Ascending aorta (tissue), 2 donors: ENCODE measurements around the gene QPCTL. TPM values are rescaled to one million over a fixed set of nuclear protein-coding genes. Genes with fewer than 3 reads are reported as not detected.

Experiments used
- DNase-seq, 2 donors: peaks; one replicate each; pipeline ENCODE4 v3.0.0-alpha.2; 2019; ENCODE audit warnings: low spot score in 2 of 2
- H3K27ac ChIP-seq, 2 donors: fragments of 200-600 bp; sonication (generic); one replicate each; pipeline ENCODE4 v1.5.1; 2016 to 2017; ENCODE audit warnings: mild to moderate bottlenecking in 1 of 2
- H3K27me3 ChIP-seq: fragments of 200-600 bp; sonication (generic); one replicate; pipeline ENCODE4 v1.5.1; 2017
- H3K36me3 ChIP-seq, 2 donors: fragments of 200-600 bp; sonication (generic); one replicate each; pipeline ENCODE4 v1.5.1; 2016
- H3K4me1 ChIP-seq, 2 donors: fragments of 200-600 bp; sonication (generic); one replicate each; pipeline ENCODE4 v1.5.1; 2016 to 2017; ENCODE audit warnings: mild to moderate bottlenecking in 1 of 2
- H3K4me3 ChIP-seq, 2 donors: fragments of 200-600 bp; sonication (generic); one replicate each; pipeline ENCODE4 v1.5.1; 2016 to 2017; ENCODE audit warnings: mild to moderate bottlenecking in 1 of 2
- H3K9me3 ChIP-seq, 2 donors: fragments of 200-600 bp; sonication (generic); one replicate each; pipeline ENCODE4 v1.5.1; 2016
- intact Hi-C: fragments of 100-400 bp; cut with DNase I; formaldehyde crosslinking; loops from one replicate; pipeline ENCODE4 v1.15.1; 2023
- total RNA-seq: library from RNA; depleted of rRNA; stranded (reverse); fragments of >200 nt; gene quantifications from one replicate; pipeline ENCODE4 v1.1.0, GENCODE V29; 2016
- TF ChIP-seq, protein P1 (sequence below), 3 experiments: fragments of 200-600 bp in 2 of 3; fragments of 450-650 bp in 1 of 3; sonication (generic) in 2 of 3; IDR thresholded peaks; one replicate each; pipeline ENCODE4 v1.5.1; 2016 to 2019; ENCODE audit warnings: antibody characterized with exemption in 3 of 3, mild to moderate bottlenecking in 1 of 3, moderate library complexity in 1 of 3

QPCTL gene
- total RNA-seq, 1 donor from 2014 or later: 7.2 TPM

DNA sequence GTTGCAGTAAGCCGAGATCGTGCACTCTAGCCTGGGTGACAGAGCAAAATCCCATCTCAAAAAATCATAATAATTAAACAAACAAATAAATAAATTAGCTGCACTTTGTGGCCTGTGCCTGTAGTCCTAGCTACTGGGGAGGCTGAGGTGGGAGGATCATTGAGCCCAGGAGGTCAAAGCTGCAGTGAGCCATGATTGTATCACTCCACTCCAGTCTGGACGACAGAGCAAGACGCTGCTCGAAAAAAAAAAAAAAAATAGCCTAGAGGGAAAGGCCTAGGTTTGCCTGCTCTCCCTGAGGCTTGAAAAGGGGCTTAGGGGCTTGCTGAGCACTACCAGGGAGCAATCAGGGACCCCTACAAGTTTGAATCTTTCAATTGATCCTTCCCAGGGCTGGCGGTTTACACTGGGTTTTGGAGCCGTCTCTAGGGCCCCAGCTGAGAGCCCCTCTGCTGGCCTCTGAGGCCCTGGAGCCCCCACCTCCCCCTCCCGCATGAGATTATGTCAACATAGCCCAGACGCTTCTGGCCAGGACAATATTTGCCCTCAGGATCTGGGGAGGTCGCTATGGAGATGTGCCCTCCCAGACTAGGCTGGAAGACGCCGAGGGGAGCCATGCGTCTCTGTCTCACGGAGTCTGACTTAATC is 34.8 kb upstream of the QPCTL start:
- TF ChIP-seq, protein P1, sequence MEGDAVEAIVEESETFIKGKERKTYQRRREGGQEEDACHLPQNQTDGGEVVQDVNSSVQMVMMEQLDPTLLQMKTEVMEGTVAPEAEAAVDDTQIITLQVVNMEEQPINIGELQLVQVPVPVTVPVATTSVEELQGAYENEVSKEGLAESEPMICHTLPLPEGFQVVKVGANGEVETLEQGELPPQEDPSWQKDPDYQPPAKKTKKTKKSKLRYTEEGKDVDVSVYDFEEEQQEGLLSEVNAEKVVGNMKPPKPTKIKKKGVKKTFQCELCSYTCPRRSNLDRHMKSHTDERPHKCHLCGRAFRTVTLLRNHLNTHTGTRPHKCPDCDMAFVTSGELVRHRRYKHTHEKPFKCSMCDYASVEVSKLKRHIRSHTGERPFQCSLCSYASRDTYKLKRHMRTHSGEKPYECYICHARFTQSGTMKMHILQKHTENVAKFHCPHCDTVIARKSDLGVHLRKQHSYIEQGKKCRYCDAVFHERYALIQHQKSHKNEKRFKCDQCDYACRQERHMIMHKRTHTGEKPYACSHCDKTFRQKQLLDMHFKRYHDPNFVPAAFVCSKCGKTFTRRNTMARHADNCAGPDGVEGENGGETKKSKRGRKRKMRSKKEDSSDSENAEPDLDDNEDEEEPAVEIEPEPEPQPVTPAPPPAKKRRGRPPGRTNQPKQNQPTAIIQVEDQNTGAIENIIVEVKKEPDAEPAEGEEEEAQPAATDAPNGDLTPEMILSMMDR (IDR thresholded peaks at IDR 0.05): no peak
- H3K27ac ChIP-seq: no peak overlapping the region
- no peaks in the 10 kb centered on the region for H3K4me1 ChIP-seq
- intact Hi-C loops: no loop called here
- no peaks in the 10 kb centered on the region for H3K36me3 ChIP-seq
- no peaks in the 10 kb centered on the region for H3K27me3 ChIP-seq
- no peaks in the 10 kb centered on the region for H3K9me3 ChIP-seq
- DNase-seq: no peak
- H3K4me3 ChIP-seq: no peak overlapping the region

DNA sequence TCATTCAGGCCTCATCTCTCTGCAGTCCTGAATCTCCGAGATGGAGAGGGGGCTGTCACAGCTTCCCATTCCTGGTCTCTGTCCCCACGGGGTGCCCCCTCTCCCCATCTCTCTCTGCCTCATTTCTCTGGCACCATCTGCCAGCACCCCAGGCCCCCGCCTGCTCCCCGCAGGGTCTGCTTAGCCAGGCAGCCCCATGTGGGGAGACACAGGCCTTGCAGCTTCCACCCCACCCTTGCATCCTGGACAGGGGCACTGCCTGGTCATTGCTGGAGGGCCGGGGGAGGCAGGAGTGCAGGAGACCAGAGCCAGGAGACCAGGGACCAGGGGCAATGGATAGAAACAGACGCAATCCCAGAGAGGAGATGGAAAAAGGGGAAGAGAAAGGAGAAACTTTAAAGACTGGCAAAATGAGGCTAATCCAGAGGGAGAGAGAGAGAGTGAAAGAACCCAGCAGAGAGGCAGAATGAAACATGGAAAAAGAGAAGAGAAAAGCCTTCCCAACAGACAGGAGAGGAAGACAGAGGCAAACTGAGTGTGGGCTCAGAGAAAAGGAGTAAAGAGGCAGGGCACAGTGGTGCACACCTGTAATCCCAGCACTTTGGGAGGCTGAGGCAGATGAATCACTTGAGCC is 33.3 kb upstream of the QPCTL start:
- H3K9me3 ChIP-seq: no peaks in the 10 kb centered on the region
- no peaks in the 10 kb centered on the region for H3K4me1 ChIP-seq
- TF ChIP-seq, protein P1 (IDR thresholded peaks at IDR 0.05): no peak
- DNase-seq: no peak
- no peaks in the 10 kb centered on the region for H3K27me3 ChIP-seq
- intact Hi-C loops: no loop called here
- H3K36me3 ChIP-seq: no peaks in the 10 kb centered on the region
- no peak overlapping the region for H3K4me3 ChIP-seq
- H3K27ac ChIP-seq: no peak overlapping the region

DNA sequence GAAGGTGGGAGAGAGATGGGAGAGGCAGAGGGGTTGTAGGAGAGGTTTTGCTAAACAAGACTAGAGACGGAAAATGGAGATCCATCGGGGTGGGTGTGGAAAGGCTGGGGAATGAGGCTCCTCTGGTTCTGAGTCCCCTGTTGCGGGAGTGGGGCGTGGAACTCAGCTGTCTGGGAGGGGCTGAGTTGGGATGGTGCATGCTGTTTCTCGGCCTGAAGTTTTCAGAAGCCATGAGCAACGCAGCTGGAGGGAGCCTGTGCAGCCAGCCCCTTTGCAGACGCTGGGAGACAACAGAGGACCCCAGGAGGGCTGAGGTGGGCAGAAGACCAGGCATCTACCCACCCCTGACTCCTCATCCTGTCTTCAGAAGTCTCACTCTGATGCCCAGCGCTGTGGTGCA is 31.8 kb upstream of the QPCTL start:
- no peak overlapping the region for H3K27ac ChIP-seq
- H3K4me1 ChIP-seq: no peaks in the 10 kb centered on the region
- no peaks in the 10 kb centered on the region for H3K9me3 ChIP-seq
- intact Hi-C loops: no loop called here
- H3K27me3 ChIP-seq: no peaks in the 10 kb centered on the region
- H3K36me3 ChIP-seq: no peaks in the 10 kb centered on the region
- TF ChIP-seq, protein P1 (IDR thresholded peaks at IDR 0.05): no peak
- no peak overlapping the region for H3K4me3 ChIP-seq
- no peak for DNase-seq

DNA sequence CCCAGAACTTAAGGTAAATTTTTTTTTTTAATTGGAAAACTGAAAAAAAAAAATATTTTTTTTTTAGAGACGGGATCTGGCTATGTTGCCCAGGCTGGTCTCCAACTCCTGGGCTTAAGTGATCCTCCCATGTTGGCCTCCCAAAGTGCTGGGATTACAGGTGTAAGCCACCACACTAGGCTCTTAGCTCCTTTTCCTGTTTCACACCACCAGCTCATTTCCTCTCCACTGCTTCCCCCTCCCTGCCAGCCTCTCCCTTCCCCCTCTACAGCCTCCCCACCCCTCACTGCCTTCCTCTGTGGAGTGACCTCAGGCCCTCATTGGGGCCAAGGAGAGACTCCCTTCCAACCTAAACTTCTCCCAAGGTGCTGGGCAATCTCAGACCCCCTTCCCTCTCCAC is 28.7 kb upstream of the QPCTL start:
- Histone ChIP-seq H3K4me1 (peaks cover 4% of the 10 kb centered on the region in 2 donors), H3K4me3 (no peak overlapping the region), H3K27me3 (peaks cover 6% of the 10 kb centered on the region), H3K9me3 (no peaks in the 10 kb centered on the region), H3K27ac (no peak overlapping the region), H3K36me3 (no peaks in the 10 kb centered on the region)
- TF ChIP-seq, protein P1 (IDR thresholded peaks at IDR 0.05): no peak
- intact Hi-C loops: no loop called here
- no peak for DNase-seq

DNA sequence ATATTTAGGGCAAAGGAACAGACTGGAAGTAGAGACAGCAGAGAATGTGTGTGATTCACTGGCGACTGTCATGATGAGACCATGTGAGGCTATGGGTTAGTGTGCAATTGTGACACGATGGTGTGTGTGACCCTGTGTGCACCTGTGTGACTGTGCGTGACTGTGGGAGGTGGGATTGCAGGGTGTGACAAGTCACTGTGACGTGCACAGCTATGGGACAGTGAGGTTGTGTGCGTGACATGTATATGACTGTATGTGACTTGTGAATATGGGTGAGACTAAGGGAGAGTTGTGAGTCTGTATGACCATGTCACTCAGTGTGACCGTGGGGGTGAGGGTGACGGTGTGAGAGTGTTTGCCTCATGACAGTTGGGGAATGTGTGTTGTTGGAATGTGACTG is 27.9 kb upstream of the QPCTL start:
- H3K4me1 ChIP-seq: peaks cover 8 to 9% of the 10 kb centered on the region in 2 donors
- H3K4me3 ChIP-seq: no peak overlapping the region
- no peak overlapping the region for H3K27ac ChIP-seq
- H3K9me3 ChIP-seq: no peaks in the 10 kb centered on the region
- intact Hi-C loops: no loop called here
- H3K36me3 ChIP-seq: no peaks in the 10 kb centered on the region
- TF ChIP-seq, protein P1 (IDR thresholded peaks at IDR 0.05): no peak
- no peak for DNase-seq
- peaks cover 13% of the 10 kb centered on the region for H3K27me3 ChIP-seq
